NCI-H128 (cell line): Measurements from ENCODE around the gene SLC25A34.

ENCODE experiments used
- DNase-seq: peaks from one replicate; lab custom pipeline; 2025; ENCODE audit not compliant: unreplicated experiment; lab: John Stamatoyannopoulos, UW

The SLC25A34 gene

DNA sequence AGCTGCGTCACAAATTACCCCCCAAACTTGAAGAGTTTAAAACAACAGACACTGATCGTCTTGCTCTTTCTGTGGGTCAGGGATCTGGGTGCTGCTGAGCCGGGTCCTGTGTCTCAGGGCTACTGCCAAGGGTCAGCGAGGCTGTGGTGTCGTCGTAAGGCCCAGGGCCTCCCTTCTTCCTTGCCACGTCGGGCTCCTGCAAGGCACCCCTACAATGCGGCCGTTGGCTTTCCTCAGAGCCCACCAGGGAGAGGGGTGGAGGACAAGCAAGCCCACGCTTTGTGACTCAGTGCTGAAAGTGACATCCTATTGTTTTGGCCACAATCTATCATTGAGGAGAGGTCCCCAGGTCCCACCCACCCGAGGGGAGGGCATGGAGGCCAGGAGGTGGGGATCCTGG lies 14.9 kb downstream of the SLC25A34 start:
- DNase-seq = no peak

GRCh38 chr1:15751717-15752116 lies 15.7 kb downstream of the SLC25A34 start:
- no peak for DNase-seq

- no peak for DNase-seq
Measured at GRCh38 chr1:15753776-15754175, 17.7 kb downstream of the SLC25A34 start.

DNA sequence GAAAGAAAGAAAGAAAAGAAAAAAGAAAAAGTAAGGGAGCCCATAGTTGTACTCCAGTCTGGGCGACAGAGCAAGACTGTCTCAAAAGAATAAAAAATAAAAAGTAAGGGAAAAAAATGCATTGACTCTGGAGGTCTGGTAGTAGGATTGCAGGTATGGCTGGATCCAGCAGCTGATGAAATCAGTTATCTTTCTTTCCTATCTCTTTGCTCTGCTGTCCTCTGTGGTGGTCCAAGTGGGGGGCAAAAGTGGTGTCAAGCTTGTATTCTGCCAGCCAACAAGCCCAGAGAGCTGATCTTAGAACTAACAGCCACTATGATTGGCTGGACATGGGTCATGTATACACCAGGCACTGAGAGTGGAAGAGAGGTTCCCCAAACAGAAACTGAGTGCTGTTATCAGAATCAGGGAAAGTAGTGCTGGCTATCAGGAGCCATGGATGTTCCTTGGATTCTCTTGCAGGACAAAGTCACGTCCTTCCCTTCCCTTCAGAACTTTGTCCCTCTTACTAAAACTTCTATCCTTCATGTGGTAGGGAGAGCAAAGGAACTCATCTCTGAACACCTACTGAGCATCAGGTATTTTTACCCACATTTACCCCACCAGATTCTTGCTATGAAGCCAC lies 19.1 kb downstream of the SLC25A34 start:
- no peak for DNase-seq

DNA sequence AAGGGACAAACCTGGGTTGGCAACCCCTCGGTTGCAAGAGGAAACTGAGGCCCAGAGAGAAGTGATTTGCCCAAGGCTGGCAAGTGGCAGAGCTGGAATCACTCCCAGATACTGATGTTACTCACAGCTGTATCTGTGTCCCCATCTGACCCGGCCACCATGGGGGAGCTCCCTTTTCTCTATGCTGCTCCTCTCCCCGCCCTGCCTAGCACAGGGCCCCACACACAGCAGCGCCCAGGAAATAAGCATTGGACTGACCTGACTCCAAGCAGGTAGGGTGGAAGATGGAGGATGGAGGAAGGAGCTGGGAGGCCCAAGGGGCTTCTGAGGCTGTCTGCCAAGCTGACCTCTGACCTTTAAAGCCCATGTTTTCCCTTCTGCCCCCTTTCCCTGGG lies 19.6 kb downstream of the SLC25A34 start:
- DNase-seq = no peak

DNA sequence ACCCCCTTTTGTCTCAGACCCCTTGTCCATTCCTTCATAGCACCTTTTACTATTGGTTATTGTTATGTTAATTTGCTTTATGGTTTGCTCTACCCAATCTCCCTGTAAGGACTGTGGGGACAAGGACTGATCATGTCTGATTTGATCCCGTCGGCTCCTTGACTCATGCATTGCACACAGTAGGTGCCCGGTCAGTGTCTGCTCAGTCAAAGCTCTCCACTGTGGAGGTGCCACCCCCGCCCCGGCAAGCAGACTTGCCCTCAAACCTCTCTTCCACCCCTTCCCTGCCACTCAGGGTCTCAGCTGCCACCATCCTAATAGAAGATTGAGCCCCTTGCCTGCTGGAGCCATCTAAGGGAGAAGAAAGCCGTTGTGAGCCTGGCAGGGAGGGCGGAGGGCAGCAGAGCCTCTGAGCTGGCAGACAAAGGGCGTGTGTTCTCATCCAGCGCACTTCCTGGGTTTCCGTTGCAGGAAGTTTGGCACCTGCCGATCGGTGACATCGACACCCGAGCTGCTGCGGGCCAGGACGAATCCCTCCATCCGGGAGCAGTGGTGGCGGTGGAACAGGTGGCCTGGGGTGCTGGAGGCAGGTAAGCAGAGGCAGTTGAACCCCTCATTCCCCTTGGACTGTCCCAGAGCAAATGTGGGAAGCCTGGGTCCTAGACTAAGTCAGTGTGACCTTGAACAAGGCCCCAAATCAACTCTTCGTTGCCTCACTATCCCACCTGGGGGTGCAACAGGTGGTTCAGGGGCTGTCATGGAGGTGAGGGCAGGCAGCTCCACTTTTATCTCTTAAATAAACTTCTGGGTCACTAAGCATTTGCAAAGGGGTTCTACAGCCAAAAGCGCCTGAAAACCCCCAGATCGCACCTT lies 20.3 kb downstream of the SLC25A34 start:
- DNase-seq = peak; percentile 21

- no peak for DNase-seq
Measured at GRCh38 chr1:15757016-15757543, 21.0 kb downstream of the SLC25A34 start.

GRCh38 chr1:15757575-15758342 lies 21.7 kb downstream of the SLC25A34 start:
- no peak for DNase-seq

GRCh38 chr1:15758343-15758931 lies 22.4 kb downstream of the SLC25A34 start, which contains the start of gene FBLIM1:
TSS of gene FBLIM1 (plus strand) at chr1:15758795. CDS start at chr1:15764984, 6,189 bp downstream.
- no peak for DNase-seq

- DNase-seq = no peak
Measured at GRCh38 chr1:15758953-15759661, 23.0 kb downstream of the SLC25A34 start.

GRCh38 chr1:15760520-15761211 lies 24.6 kb downstream of the SLC25A34 start:
- DNase-seq = no peak

GRCh38 chr1:15761366-15762128 lies 25.5 kb downstream of the SLC25A34 start:
- DNase-seq = no peak

DNA sequence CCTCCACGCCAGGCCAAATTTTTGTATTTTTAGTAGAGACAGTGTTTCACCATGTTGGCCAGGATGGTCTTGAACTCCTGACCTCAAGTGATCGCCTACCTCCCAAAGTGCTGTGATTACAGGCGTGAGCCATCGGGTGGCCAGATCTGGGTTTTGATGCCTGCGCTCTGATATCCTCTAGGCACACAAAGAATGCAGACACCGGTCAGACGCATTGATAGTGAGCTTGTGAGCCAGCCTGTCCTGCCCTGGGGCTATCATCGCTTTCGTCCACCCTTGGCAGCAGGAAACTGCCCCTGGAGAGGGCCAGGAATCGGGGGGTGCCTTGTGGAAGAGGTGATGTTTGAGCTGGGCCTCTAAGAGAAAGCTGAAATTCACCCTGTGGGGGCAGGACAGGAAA lies 26.5 kb downstream of the SLC25A34 start:
- no peak for DNase-seq

- DNase-seq = no peak
Measured at GRCh38 chr1:15764269-15764764, 28.3 kb downstream of the SLC25A34 start.

GRCh38 chr1:15764890-15765289 lies 28.8 kb downstream of the SLC25A34 start:
- DNase-seq = no peak

DNA sequence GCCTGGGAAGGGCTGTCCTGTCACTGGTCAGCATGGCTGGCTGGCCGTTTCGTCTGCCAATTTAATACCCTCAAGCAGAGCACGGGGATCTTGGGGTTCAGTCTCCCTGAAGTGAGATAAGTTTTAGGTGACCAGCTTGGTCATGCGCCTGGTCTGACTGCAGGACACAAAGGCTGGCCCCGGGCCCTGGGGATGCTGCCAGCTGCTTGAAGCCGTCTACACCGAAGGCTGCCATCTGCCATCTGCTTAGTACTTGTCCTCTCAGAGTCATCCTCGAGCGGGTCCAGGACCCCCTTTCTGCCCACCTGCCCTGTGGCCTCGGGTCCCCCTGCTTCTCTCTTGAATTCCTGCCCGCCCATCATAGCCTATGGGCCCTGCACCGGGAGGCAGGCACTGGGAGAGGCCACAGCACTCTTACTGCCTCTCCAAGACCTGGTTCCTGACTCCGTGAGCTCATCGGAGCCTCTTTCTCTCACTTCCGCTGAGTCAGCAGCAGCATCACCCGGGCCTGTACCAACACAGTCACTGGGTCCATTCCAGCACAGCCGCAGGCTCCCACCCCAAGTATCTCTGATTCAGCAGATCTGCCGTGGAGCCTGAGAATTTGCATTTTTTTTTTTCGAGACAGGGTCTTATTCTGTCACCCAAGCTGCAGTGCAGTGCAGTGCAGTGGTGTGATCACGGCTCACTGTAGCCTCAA lies 29.6 kb downstream of the SLC25A34 start:
- DNase-seq = no peak

DNA sequence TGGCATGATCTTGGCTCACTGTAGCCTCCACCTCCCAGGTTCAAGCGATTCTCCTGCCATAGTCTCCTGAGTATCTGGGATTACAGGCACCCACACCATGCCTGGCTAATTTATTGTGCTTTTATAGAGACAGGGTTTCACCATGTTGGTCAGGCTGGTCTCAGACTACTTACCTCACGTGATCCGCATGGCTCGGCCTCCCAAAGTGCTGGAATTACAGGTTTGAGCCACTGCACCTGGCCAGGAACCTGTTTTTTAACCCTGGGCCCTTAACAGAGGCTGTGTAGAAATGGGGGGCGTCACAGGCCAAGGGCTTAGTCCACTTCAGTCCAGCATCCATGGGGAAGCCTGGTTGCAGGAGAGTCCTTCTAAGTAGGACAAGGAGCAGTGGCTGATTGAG lies 31.9 kb downstream of the SLC25A34 start:
- no peak for DNase-seq

DNA sequence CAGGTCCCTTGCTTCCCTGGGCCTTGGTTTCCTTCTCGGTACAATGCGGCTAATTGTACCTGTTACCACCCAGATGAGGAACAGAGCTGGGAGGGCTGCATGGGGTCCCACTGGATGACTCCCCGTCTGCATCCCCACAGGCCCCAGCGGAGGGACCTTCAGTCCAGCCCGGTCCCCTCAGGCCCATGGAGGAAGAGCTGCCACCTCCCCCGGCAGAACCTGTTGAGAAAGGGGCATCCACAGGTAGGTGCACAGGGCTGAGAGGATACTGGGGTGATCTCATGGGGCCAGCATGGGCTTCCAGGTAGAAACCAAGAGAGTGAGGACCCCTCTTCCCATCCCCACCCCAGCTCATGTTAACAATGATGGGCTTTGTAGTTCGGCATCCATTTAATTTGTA lies 32.3 kb downstream of the SLC25A34 start:
- no peak for DNase-seq
